Stimulated activated CD8-positive, alpha-beta memory T cell treated with anti-CD3 and anti-CD28 coated beads, Interleukin-12 subunit alpha, Interleukin-12 subunit beta, amount 100 ng/mL, for 4 hours (primary cell): Measurements from ENCODE around the gene RAB11FIP3.

Source experiments
- DNase-seq: peaks from one replicate; pipeline ENCODE4 v3.0.0-alpha.2; 2020; ENCODE audit warnings: low read depth

Gene RAB11FIP3

GRCh38 chr16:554640-555365 is 129.4 kb downstream of the RAB11FIP3 start:
- no peak for DNase-seq

DNA sequence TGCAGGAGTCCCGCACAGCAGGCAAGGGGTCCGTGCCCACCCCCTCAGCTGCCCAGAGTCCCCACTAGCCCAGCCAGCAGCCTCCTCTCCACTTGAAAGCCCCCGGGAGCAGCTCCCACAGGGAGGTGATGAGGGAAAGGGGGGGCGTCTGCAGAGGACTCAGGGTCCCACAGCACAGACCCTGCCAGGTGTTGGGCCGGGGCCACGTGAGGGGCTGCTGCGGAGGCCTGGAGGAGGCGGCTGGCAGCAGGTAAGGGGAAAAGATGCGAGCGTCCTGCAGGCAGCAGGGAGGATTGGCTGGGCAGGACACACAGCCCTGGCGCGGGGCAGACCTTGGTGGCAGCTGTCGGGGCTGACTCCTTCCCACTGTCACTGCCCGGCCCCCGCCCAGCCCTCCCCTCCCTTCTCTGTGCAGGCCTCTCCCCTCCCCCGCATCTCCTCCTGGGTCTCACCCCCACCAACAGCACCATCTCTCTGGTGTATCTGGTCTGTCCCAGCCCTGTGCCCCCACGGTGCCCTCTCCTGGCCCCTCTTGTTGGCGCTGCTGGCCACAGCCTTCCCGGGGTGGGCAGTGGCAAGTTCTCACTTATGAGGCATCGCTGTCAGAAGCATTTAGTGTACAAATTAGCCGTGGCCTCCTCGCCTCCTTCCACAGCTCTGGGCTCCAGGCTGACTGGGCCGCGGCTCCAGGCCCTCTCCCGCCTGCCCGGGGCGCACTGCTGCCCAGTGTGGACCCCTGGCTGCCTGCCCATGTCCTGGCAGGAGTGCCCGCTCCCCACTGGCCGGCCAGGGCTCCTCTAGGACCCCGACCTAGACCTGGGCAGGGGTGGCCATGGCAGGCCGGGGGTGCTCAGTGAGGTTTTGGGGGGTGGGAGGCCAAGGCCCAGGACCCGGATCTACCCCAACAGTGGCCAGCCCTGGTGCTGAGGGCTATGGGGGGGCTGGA is 130.4 kb downstream of the RAB11FIP3 start:
- DNase-seq = no peak

DNA sequence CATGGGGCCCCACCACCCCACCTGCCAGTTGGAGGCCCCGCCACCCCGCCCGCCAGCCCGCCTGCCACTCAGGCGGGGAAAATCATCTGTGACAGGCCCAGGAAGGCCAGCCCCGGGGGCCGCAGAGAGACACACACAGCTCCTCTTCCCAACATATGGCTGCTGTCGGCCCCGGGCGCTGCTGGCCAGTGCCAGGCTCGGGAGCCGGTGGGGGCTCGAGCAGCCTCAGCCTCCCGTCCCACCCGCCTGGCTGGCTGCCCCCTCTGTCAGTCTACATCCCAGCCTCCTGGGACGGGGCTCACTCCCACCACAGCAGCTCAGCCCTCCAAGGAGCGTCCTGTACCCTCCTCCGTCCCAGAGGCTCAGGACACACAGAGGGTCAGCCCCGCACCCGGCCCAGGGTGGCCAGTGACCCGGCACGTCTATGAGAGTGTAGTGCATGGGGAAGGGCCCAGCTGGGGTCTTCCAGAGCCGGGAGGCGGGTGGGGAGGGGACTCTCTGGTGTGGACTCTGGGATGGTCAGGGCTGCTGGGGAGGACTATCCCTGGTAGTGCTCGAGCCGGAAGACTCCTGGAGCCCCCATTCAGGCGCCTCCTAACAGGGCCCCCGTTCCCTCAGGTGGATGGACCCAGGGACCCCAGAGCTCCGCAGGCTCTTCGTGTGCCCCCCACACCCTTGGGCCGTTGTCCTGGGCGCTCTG is 131.2 kb downstream of the RAB11FIP3 start:
- DNase-seq = no peak

- DNase-seq = no peak
Measured at GRCh38 chr16:557463-558297, 132.2 kb downstream of the RAB11FIP3 start.

- DNase-seq = no peak
Measured at GRCh38 chr16:558298-559020, 133.0 kb downstream of the RAB11FIP3 start.

GRCh38 chr16:559021-559380 is 133.6 kb downstream of the RAB11FIP3 start:
- DNase-seq = no peak

- no peak for DNase-seq
Measured at GRCh38 chr16:559411-560203, 134.2 kb downstream of the RAB11FIP3 start.

- no peak for DNase-seq
Measured at GRCh38 chr16:560204-560700, 134.8 kb downstream of the RAB11FIP3 start, which contains the start of gene PRR35. Gene PRR35 (plus strand): TSS chr16:560394. CDS start chr16:563295, 2,901 bp downstream.

- DNase-seq = no peak
Measured at GRCh38 chr16:560701-561412, 135.4 kb downstream of the RAB11FIP3 start.

- DNase-seq = no peak
Measured at GRCh38 chr16:561413-561794, 136.0 kb downstream of the RAB11FIP3 start.

DNA sequence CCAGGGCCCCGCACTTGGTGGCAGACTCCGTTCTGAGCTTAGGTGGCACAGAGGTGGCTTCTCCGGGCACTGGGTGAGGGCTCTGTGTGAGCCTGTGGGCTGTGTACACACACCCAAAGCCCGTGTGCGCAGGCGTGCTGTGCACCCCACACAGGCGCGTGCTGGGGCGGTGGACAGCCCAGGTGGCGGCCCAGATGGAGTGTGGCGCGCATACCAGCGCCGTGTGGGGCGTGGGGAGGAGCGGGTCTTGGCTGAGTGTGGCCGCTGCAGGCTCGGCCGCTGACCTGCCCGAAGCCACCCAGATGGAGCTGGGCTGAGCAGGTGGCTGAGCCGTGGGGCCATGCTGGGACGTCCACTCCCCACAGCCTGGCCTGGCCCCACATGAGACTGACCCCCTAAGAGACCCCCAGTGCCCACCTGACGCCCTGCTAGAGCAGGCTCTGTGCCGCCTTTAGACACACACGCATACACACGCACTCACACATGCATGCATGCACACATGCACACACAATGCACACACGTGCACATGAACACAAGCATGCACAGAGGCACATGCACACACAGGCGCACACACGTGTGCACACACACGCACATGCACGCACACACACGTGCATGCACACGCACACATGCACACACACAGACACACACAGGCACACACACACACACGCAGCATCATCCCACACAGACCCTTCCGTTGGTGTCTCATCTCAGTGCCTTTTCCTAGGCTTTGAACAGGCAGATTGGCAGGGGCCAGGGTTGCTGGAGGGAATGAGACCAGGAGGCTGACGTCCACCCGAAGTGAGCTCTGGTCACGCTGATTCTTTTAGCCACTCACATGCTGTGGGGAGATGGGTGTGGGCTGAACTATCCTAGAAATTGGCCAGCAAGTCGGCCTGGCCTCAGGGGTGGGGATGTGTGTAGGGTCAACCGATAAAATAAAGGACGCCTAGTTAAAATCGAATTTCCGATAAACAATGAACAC is 136.8 kb downstream of the RAB11FIP3 start:
- DNase-seq = no peak

GRCh38 chr16:563072-563644 is 137.7 kb downstream of the RAB11FIP3 start:
- DNase-seq = no peak

DNA sequence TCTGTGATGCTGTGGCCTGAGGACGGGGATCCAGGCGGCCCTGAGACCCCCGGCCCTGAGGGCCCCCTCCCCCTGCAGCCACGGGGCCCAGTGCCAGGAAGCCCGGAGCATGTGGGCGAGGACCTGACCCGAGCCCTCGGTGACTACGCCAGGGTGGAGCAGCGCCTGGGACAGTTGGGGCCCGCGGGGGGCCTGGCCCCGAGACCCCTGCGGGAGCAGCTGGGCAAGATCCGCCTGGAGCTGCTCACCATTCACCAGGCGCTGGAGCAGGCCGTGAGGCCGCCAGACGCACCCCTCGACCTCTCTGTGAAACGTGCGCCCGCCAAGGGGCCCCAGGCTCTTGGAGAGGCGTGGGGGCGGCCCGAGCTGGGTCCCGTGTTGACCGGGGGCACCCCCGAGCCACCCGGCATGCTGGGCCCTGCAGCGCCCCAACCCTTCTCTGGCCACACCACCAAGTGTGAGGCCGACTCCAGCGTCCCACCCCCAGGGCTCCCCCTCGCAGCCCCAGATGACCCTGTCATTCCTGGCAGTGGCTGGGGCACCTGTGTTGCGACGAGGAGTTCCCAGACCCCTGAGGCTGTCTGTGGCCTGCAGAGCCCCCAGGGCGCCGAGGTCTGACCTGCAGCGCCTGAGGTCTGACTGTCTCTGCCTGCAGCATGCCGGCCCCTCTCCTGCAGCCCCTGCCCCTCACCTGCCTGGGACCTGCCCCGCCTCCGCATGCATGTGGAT is 139.4 kb downstream of the RAB11FIP3 start:
- no peak for DNase-seq

GRCh38 chr16:565419-566330 is 140.2 kb downstream of the RAB11FIP3 start:
- DNase-seq = no peak

DNA sequence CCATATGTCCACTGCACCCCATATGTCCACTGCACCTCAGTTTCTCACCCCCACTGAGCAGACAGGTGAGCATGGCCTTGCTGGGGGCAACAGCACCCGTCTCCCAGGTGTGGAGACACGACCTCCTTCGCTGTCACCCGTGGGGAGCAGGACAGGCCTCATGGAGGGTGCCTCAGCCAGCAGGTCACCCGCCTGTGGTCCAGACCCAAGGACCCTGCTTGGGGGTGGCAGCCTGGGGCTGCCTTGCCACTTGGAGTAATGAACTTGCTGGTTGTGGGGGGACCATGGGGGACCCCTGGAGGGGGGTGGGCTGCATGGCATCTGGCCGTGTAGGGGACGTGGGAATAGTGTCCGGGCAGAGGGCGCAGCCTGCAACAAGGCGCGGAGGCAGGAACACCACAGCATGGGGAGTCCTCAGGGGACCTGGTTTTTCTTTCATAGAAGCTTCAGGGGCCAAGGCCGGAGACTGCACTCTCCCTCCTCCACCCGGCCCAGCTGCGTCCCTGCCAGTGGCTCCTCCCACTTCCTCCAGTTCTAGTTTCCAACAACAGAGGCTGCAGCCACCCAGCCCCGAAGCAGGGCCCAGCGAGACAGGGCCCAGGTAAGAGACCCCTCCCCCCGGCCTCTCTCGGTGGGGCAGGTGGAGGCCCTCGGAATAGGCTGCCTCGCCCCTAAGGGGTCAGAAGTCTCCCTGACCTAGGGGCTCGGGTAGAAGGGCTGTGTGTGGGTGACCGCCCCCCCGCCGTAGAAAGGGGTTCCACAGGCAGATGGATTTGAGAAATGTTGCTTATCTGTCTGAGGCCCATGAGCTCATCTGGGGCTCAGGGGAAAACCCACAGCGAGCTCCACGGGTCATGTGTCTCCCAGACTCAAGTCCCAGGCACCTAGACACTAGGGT is 141.3 kb downstream of the RAB11FIP3 start, which contains the start of gene NHLRC4:
TSS of gene NHLRC4 (plus strand) at position 531 of the 898 bp plus-strand sequence. CDS start 1,043 bp downstream, outside the sequence.
- no peak for DNase-seq
